ENCODE measurements around the gene ZNF416. TPM values are rescaled to one million over a fixed set of nuclear protein-coding genes. Genes with fewer than 3 reads are reported as not detected.

The ZNF416 gene
- total and polyA plus RNA-seq, 9 of the 15 experiments (the other 6 are each of a cell fraction or from before 2014, with no cell fraction given): 0.20 to 2.0 (median 1.1) TPM

GRCh38 chr19:57578487-57579205 is at the start of gene ZNF416 (continued):
- TF ChIP-seq, protein P1, sequence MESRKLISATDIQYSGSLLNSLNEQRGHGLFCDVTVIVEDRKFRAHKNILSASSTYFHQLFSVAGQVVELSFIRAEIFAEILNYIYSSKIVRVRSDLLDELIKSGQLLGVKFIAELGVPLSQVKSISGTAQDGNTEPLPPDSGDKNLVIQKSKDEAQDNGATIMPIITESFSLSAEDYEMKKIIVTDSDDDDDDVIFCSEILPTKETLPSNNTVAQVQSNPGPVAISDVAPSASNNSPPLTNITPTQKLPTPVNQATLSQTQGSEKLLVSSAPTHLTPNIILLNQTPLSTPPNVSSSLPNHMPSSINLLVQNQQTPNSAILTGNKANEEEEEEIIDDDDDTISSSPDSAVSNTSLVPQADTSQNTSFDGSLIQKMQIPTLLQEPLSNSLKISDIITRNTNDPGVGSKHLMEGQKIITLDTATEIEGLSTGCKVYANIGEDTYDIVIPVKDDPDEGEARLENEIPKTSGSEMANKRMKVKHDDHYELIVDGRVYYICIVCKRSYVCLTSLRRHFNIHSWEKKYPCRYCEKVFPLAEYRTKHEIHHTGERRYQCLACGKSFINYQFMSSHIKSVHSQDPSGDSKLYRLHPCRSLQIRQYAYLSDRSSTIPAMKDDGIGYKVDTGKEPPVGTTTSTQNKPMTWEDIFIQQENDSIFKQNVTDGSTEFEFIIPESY (CRISPR knock-in tag; IDR thresholded peaks at IDR 0.05): peak; percentile 55; the same call in 1 of the 2 replicates
- TF ChIP-seq MAFG (tag; conservative IDR thresholded peaks at IDR 0.05) (no peak), ARID2 (IDR thresholded peaks at IDR 0.05) (no peak), PHF8 (IDR thresholded peaks at IDR 0.05; ENCODE audit: borderline replicate concordance, low read length) (peak; percentile 66; the same call in 1 of the 2 replicates), HCFC1 (IDR thresholded peaks at IDR 0.05; ENCODE audit: low read depth, low read length) (peak; percentile 89), RBM17 (IDR thresholded peaks at IDR 0.05; ENCODE audit: borderline replicate concordance, low read depth, low read length) (no peak), FOXJ3 (CRISPR knock-in tag; IDR thresholded peaks at IDR 0.05) (no peak), ARID1B (IDR thresholded peaks at IDR 0.05) (no peak), ETS1 (conservative IDR thresholded peaks at IDR 0.05; ENCODE audit: control insufficient read depth, low read depth, low read length) (0 out of 2 replicates have a peak, but pooled peaks have one; percentile 28), RBM25 (IDR thresholded peaks at IDR 0.05; ENCODE audit: low read depth, low read length, severe bottlenecking) (peak; percentile 69), CREB3L1 (IDR thresholded peaks at IDR 0.05; ENCODE audit: borderline replicate concordance, low read depth) (peak; percentile 67; the same call in 1 of the 2 replicates), VEZF1 (CRISPR knock-in tag; IDR thresholded peaks at IDR 0.05) (peak; percentile 66), ATF7 (IDR thresholded peaks at IDR 0.05) (peak; percentile 34; the same call in 1 of the 2 replicates), TAF1 (IDR thresholded peaks at IDR 0.05; ENCODE audit: control insufficient read depth, extremely low read depth, insufficient read depth, low read length, severe bottlenecking) (no peak), ZBTB17 (CRISPR knock-in tag; IDR thresholded peaks at IDR 0.05) (no peak)
- TF ChIP-seq, protein P2, sequence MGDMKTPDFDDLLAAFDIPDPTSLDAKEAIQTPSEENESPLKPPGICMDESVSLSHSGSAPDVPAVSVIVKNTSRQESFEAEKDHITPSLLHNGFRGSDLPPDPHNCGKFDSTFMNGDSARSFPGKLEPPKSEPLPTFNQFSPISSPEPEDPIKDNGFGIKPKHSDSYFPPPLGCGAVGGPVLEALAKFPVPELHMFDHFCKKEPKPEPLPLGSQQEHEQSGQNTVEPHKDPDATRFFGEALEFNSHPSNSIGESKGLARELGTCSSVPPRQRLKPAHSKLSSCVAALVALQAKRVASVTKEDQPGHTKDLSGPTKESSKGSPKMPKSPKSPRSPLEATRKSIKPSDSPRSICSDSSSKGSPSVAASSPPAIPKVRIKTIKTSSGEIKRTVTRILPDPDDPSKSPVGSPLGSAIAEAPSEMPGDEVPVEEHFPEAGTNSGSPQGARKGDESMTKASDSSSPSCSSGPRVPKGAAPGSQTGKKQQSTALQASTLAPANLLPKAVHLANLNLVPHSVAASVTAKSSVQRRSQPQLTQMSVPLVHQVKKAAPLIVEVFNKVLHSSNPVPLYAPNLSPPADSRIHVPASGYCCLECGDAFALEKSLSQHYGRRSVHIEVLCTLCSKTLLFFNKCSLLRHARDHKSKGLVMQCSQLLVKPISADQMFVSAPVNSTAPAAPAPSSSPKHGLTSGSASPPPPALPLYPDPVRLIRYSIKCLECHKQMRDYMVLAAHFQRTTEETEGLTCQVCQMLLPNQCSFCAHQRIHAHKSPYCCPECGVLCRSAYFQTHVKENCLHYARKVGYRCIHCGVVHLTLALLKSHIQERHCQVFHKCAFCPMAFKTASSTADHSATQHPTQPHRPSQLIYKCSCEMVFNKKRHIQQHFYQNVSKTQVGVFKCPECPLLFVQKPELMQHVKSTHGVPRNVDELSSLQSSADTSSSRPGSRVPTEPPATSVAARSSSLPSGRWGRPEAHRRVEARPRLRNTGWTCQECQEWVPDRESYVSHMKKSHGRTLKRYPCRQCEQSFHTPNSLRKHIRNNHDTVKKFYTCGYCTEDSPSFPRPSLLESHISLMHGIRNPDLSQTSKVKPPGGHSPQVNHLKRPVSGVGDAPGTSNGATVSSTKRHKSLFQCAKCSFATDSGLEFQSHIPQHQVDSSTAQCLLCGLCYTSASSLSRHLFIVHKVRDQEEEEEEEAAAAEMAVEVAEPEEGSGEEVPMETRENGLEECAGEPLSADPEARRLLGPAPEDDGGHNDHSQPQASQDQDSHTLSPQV (IDR thresholded peaks at IDR 0.05): no peak
